ENCODE data around the gene KRTAP19-5. TPM values are rescaled to one million over a fixed set of nuclear protein-coding genes. Genes with fewer than 3 reads are reported as not detected.
"Not testable (repeated sequence)": the region's sequence is repeated elsewhere in the genome, so short reads cannot be mapped to it uniquely, and the experiment has no call there.

The KRTAP19-5 gene
- total RNA-seq = not detected

- no peak for TF ChIP-seq CTCF (IDR thresholded peaks at IDR 0.05)
These were observed at the start of gene KRTAP19-5 for GRCh38 chr21:30502041-30502440. TSS of gene KRTAP19-5 (minus strand) at chr21:30502141. CDS start at chr21:30502090, 51 bp downstream.

GRCh38 chr21:30541764-30542163, 39.8 kb upstream of the KRTAP19-5 start, which contains the start of gene KRTAP19-6:
TSS of gene KRTAP19-6 (minus strand) at chr21:30541864. CDS start at chr21:30541833, 31 bp downstream.
- Histone ChIP-seq H3K27ac (no peak within 1 kb of the TSS), H3K9ac (ENCODE audit: low read depth in 2 of 2, low read length in 2 of 2) (no peak within 1 kb of the TSS), H3K9me3 (no peaks in the 10 kb centered on the region), H3K27me3 (no peaks in the 10 kb centered on the region), H3K4me3 (no peak within 1 kb of the TSS), H3K4me1 (no peaks in the 10 kb centered on the region), H3K36me3 (no peaks in the 10 kb centered on the region)
- intact Hi-C loops (cut with DNase I) = no loop called here
- no peak for TF ChIP-seq CTCF (IDR thresholded peaks at IDR 0.05)
- no peak for DNase-seq

More at GRCh38 chr21:30502041-30502440, at the start of gene KRTAP19-5:
- Histone ChIP-seq H3K4me1 (no peaks in the 10 kb centered on the region), H3K9me3 (no peaks in the 10 kb centered on the region), H3K4me3 (no peak within 1 kb of the TSS), H3K9ac (ENCODE audit: low read depth in 2 of 2, low read length in 2 of 2) (no peak within 1 kb of the TSS), H3K27ac (no peak within 1 kb of the TSS), H3K36me3 (no peaks in the 10 kb centered on the region), H3K27me3 (no peaks in the 10 kb centered on the region)
- intact Hi-C loops (cut with DNase I) = no loop called here
- DNase-seq = no peak

GRCh38 chr21:30518876-30519275, 16.9 kb upstream of the KRTAP19-5 start:
- no peak for DNase-seq
- no peaks in the 10 kb centered on the region for H3K36me3 ChIP-seq
- intact Hi-C loops (cut with DNase I) = no loop called here
- no peak overlapping the region for H3K27ac ChIP-seq
- H3K9me3 ChIP-seq = peaks cover 4% of the 10 kb centered on the region
- H3K4me3 ChIP-seq = no peak overlapping the region
- H3K27me3 ChIP-seq = no peaks in the 10 kb centered on the region
- no peak overlapping the region for H3K9ac ChIP-seq (ENCODE audit: low read depth in 2 of 2, low read length in 2 of 2)
- no peaks in the 10 kb centered on the region for H3K4me1 ChIP-seq
- no peak for TF ChIP-seq CTCF (IDR thresholded peaks at IDR 0.05)

- Histone ChIP-seq H3K36me3 (no peaks in the 10 kb centered on the region), H3K4me3 (no peak overlapping the region), H3K4me1 (no peaks in the 10 kb centered on the region), H3K27ac (no peak overlapping the region), H3K9ac (ENCODE audit: low read depth in 2 of 2, low read length in 2 of 2) (no peak overlapping the region), H3K9me3 (peaks cover 4% of the 10 kb centered on the region), H3K27me3 (no peaks in the 10 kb centered on the region)
- TF ChIP-seq CTCF (IDR thresholded peaks at IDR 0.05) = no peak
- intact Hi-C loops (cut with DNase I) = no loop called here
- DNase-seq = no peak
These were observed 13.7 kb upstream of the KRTAP19-5 start for GRCh38 chr21:30515681-30516080.

GRCh38 chr21:30505621-30506205, 3.8 kb upstream of the KRTAP19-5 start:
- H3K27me3 ChIP-seq; H3K36me3 ChIP-seq; H3K9me3 ChIP-seq; H3K27ac ChIP-seq; H3K4me3 ChIP-seq; intact Hi-C loops (cut with DNase I); H3K9ac ChIP-seq (ENCODE audit: low read depth in 2 of 2, low read length in 2 of 2); DNase-seq; H3K4me1 ChIP-seq: not testable (repeated sequence)

- Histone ChIP-seq H3K9me3 (no peaks in the 10 kb centered on the region), H3K9ac (ENCODE audit: low read depth in 2 of 2, low read length in 2 of 2) (no peak within 1 kb of the TSS), H3K4me1 (no peaks in the 10 kb centered on the region), H3K4me3 (no peak within 1 kb of the TSS), H3K36me3 (no peaks in the 10 kb centered on the region), H3K27ac (no peak within 1 kb of the TSS), H3K27me3 (no peaks in the 10 kb centered on the region)
- intact Hi-C loops (cut with DNase I) = no loop called here
- TF ChIP-seq CTCF (IDR thresholded peaks at IDR 0.05) = no peak
- DNase-seq = no peak
These were observed 4.9 kb downstream of the KRTAP19-5 start, which contains the start of gene KRTAP19-4 for GRCh38 chr21:30497065-30497464. TSS of gene KRTAP19-4 (minus strand) at chr21:30497165. CDS start at chr21:30497110, 55 bp downstream.
